ENCODE measurements around the gene FBXO5.

DNA sequence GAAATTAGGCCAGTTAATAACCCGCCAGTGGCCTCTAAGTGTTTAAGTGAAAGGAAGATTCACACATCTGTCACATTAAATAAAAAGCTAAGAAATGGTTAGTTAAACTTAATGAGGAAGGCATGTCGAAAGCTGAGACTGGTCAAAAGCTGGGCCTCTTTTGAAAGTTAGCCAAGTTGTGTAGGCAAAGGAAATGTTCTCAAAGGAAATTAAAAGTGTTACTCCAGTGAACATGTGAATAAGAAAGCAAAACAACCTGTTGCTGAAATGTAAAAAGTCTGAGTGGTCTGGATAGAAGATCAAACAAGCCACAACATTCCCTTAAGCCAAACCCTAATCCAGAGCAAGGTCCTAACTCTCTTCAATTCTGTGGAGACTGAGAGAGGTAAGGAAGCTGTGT lies 30.6 kb upstream of the FBXO5 start:
- no peak for TF ChIP-seq CTCF (IDR thresholded peaks at IDR 0.05)
- no peak for TF ChIP-seq POLR2A (IDR thresholded peaks at IDR 0.05)

All from body of pancreas (tissue), 4 donors.